HepG2 (cell line): ENCODE data around the gene LOXL3. TPM values are rescaled to one million over a fixed set of nuclear protein-coding genes. Genes with fewer than 3 reads are reported as not detected.
A peak's percentile ranks its signal among the peaks of the same experiment; 100 is the strongest.

Experiments
- ELF1 ChIP-seq: sonication (generic); formaldehyde crosslinking; IDR thresholded peaks from 2 replicates; pipeline ENCODE4 v1.4.0; 2020; ENCODE audit warnings: missing genetic modification reagents
- HMGA1 ChIP-seq: sonication (generic); formaldehyde crosslinking; conservative IDR thresholded peaks from 2 replicates; pipeline ENCODE4 v1.4.0; 2020; ENCODE audit warnings: missing genetic modification reagents
- MBD4 ChIP-seq: IDR thresholded peaks from 2 replicates; pipeline ENCODE4 v1.6.1; 2012; ENCODE audit warnings: low read length, inconsistent platforms, borderline replicate concordance
- RBFOX2 ChIP-seq: fragments of 200-400 bp; formaldehyde crosslinking; IDR thresholded peaks from 2 replicates; pipeline ENCODE4 v1.6.1; 2017; ENCODE audit warnings: low read depth, mild to moderate bottlenecking, low read length
- SIN3B ChIP-seq: fragments of 150-350 bp; IDR thresholded peaks from 2 replicates; pipeline ENCODE4 v1.6.1; 2014; ENCODE audit warnings: low read length
- SOX5 ChIP-seq: IDR thresholded peaks from 2 replicates; pipeline ENCODE4 v1.6.1; 2016; ENCODE audit warnings: borderline replicate concordance
- ZBTB42 ChIP-seq: sonication (generic); formaldehyde crosslinking; IDR thresholded peaks from 2 replicates; pipeline ENCODE4 v1.5.0; 2020; ENCODE audit warnings: mild to moderate bottlenecking, missing genetic modification reagents
- ZC3H4 ChIP-seq: sonication (generic); formaldehyde crosslinking; IDR thresholded peaks from 2 replicates; pipeline ENCODE4 v1.4.0; 2020; ENCODE audit warnings: missing genetic modification reagents, borderline replicate concordance
- ZNF333 ChIP-seq: sonication (generic); formaldehyde crosslinking; IDR thresholded peaks from 2 replicates; pipeline ENCODE4 v1.4.0; 2020; ENCODE audit warnings: mild to moderate bottlenecking, missing genetic modification reagents, borderline replicate concordance
- ZNF570 ChIP-seq: sonication (generic); formaldehyde crosslinking; IDR thresholded peaks from 2 replicates; pipeline ENCODE4 v1.4.0; 2020; ENCODE audit warnings: mild to moderate bottlenecking, missing genetic modification reagents, borderline replicate concordance
- ZNF737 ChIP-seq: sonication (generic); formaldehyde crosslinking; IDR thresholded peaks from 2 replicates; pipeline ENCODE4 v1.5.0; 2020; ENCODE audit warnings: missing genetic modification reagents, mild to moderate bottlenecking, borderline replicate concordance
- polyA plus RNA-seq, 8 experiments: library from polyadenylated mRNA; depleted of rRNA in 3 of 8; stranded (reverse) in 7 of 8; unstranded in 1 of 8; fragments of >200 nt; fragmentation: Illumina TruSeq in 4 of 8; extraction: Trizol in 4 of 8; gene quantifications; 2 replicates each; pipeline versions ENCODE4 v1.2.1 to v1.2.3, GENCODE V29; 2011 to 2016; ENCODE audit warnings: low read depth in 4 of 8, missing spikeins in 1 of 8, mixed read lengths in 1 of 8; ENCODE audit not compliant: insufficient read depth in 1 of 8
- total RNA-seq, 5 experiments: library from RNA; depleted of rRNA; stranded (reverse); fragments of >200 nt; fragmentation: Illumina TruSeq; extraction: Trizol; gene quantifications; 2 replicates each; pipeline ENCODE4 v1.2.3, GENCODE V29; 2016; ENCODE audit warnings: low read depth in 1 of 5
- TF ChIP-seq, protein P1 (sequence below): sonication (generic); formaldehyde crosslinking; IDR thresholded peaks from 2 replicates; pipeline ENCODE4 v1.5.1; 2020; ENCODE audit warnings: missing genetic modification reagents, mild to moderate bottlenecking, borderline replicate concordance
- TF ChIP-seq, protein P2 (sequence below): sonication (generic); formaldehyde crosslinking; IDR thresholded peaks from 2 replicates; pipeline ENCODE4 v1.4.0; 2020; ENCODE audit warnings: missing genetic modification reagents, borderline replicate concordance
- TF ChIP-seq, protein P3 (sequence below): sonication (generic); formaldehyde crosslinking; conservative IDR thresholded peaks from 2 replicates; pipeline ENCODE4 v1.4.0; 2020; ENCODE audit warnings: missing genetic modification reagents
- TF ChIP-seq, protein P4 (sequence below): sonication (generic); formaldehyde crosslinking; IDR thresholded peaks from 2 replicates; pipeline ENCODE4 v1.9.0; 2021; ENCODE audit warnings: missing genetic modification reagents, borderline replicate concordance
- TF ChIP-seq, protein P5 (sequence below): sonication (generic); formaldehyde crosslinking; conservative IDR thresholded peaks from 2 replicates; pipeline ENCODE4 v1.8.0; 2022; ENCODE audit warnings: missing genetic modification reagents

The LOXL3 gene
- total and polyA plus RNA-seq, 2 of the 13 experiments (the other 11 are each of a cell fraction or from before 2014, with no cell fraction given): 0.55 to 6.5 TPM

DNA sequence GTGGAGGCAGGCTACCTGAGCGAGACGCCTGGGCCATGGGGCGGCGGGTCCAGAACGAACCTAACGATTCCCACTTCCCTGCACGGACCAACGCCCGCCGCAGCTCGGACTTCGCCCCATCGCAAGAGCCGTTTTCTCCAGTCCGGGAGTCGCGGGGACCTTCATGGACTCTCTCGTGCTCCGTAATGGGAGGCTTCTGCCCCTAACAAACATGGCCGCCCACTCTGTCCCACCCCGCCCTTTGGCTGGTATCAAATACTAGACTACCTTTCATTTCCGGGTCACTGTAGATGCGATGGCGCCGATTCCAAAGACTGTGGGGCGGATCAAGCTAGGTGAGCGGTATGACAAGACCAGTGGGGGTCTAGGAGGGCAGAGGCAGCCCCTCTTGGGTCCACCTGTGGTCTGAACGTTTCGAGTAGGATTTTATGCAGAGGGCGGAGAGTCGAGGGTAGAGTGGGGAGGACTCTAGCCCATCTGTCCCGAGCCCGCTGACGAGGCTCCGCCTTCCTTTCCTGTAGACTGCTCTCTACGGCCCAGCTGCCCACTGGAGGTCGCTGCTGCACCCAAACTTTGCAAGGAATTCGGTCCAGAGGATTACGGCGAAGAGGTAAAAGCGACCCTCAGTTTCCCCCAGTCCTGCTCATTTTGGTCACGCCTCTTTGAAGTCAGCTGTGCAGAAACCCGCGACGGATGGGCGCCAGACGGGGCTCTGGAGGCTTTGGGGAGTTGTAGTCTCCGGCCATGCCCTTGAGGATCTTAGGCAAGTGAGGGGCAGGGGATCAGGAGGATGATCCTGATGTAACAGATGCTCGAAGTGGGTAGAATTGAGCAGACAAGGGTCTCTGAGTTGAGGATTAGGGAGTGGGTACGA, 70.7 kb downstream of the LOXL3 start, which contains the start of the genes CCDC142 and TTC31 (continued):
- TF ChIP-seq ZNF570 (CRISPR knock-in tag) (no peak), ZBTB42 (CRISPR knock-in tag) (peak; percentile 87; the same call in 1 of the 2 replicates), SOX5 (CRISPR knock-in tag) (peak; percentile 38; the same call in 1 of the 2 replicates), MBD4 (no peak), ZNF333 (CRISPR knock-in tag) (peak; percentile 30; the same call in 1 of the 2 replicates), HMGA1 (CRISPR knock-in tag) (no peak), ZC3H4 (CRISPR knock-in tag) (peak; percentile 10; the same call in 1 of the 2 replicates), ELF1 (peak; percentile 90), SIN3B (peak; percentile 98), ZNF737 (CRISPR knock-in tag) (no peak; the same call in 1 of the 2 replicates), RBFOX2 (no peak)
- TF ChIP-seq, protein P1, sequence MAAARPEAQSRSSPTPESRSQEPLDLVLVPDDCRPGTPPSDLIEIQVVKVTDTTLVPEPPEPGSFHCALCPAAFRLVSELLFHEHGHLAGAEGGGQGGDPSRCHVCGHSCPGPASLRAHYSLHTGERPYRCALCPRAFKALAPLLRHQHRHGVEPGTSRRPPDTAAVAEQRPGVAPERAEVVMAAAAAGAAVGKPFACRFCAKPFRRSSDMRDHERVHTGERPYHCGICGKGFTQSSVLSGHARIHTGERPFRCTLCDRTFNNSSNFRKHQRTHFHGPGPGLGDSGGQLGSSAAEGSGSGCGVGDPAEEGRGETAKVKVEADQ (CRISPR knock-in tag): no peak; the same call in 1 of the 2 replicates
- TF ChIP-seq, protein P2, sequence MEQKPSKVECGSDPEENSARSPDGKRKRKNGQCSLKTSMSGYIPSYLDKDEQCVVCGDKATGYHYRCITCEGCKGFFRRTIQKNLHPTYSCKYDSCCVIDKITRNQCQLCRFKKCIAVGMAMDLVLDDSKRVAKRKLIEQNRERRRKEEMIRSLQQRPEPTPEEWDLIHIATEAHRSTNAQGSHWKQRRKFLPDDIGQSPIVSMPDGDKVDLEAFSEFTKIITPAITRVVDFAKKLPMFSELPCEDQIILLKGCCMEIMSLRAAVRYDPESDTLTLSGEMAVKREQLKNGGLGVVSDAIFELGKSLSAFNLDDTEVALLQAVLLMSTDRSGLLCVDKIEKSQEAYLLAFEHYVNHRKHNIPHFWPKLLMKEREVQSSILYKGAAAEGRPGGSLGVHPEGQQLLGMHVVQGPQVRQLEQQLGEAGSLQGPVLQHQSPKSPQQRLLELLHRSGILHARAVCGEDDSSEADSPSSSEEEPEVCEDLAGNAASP (CRISPR knock-in tag): peak; percentile 77
- TF ChIP-seq, protein P3, sequence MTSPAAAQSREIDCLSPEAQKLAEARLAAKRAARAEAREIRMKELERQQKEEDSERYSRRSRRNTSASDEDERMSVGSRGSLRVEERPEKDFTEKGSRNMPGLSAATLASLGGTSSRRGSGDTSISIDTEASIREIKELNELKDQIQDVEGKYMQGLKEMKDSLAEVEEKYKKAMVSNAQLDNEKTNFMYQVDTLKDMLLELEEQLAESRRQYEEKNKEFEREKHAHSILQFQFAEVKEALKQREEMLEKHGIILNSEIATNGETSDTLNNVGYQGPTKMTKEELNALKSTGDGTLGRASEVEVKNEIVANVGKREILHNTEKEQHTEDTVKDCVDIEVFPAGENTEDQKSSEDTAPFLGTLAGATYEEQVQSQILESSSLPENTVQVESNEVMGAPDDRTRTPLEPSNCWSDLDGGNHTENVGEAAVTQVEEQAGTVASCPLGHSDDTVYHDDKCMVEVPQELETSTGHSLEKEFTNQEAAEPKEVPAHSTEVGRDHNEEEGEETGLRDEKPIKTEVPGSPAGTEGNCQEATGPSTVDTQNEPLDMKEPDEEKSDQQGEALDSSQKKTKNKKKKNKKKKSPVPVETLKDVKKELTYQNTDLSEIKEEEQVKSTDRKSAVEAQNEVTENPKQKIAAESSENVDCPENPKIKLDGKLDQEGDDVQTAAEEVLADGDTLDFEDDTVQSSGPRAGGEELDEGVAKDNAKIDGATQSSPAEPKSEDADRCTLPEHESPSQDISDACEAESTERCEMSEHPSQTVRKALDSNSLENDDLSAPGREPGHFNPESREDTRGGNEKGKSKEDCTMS: no peak
- TF ChIP-seq, protein P4, sequence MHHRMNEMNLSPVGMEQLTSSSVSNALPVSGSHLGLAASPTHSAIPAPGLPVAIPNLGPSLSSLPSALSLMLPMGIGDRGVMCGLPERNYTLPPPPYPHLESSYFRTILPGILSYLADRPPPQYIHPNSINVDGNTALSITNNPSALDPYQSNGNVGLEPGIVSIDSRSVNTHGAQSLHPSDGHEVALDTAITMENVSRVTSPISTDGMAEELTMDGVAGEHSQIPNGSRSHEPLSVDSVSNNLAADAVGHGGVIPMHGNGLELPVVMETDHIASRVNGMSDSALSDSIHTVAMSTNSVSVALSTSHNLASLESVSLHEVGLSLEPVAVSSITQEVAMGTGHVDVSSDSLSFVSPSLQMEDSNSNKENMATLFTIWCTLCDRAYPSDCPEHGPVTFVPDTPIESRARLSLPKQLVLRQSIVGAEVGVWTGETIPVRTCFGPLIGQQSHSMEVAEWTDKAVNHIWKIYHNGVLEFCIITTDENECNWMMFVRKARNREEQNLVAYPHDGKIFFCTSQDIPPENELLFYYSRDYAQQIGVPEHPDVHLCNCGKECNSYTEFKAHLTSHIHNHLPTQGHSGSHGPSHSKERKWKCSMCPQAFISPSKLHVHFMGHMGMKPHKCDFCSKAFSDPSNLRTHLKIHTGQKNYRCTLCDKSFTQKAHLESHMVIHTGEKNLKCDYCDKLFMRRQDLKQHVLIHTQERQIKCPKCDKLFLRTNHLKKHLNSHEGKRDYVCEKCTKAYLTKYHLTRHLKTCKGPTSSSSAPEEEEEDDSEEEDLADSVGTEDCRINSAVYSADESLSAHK (CRISPR knock-in tag): no peak
- TF ChIP-seq, protein P5, sequence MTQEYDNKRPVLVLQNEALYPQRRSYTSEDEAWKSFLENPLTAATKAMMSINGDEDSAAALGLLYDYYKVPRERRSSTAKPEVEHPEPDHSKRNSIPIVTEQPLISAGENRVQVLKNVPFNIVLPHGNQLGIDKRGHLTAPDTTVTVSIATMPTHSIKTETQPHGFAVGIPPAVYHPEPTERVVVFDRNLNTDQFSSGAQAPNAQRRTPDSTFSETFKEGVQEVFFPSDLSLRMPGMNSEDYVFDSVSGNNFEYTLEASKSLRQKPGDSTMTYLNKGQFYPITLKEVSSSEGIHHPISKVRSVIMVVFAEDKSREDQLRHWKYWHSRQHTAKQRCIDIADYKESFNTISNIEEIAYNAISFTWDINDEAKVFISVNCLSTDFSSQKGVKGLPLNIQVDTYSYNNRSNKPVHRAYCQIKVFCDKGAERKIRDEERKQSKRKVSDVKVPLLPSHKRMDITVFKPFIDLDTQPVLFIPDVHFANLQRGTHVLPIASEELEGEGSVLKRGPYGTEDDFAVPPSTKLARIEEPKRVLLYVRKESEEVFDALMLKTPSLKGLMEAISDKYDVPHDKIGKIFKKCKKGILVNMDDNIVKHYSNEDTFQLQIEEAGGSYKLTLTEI (CRISPR knock-in tag): no peak
